ENCODE results near the gene CLEC20A. TPM values are rescaled to one million over a fixed set of nuclear protein-coding genes. Genes with fewer than 3 reads are reported as not detected.

Gene CLEC20A
- total RNA-seq, 1 experiment from 2014 or later: not detected

- BruUV-seq (replicated peaks): no TSS peak
- ChIA-PET POLR2A (ENCODE audit: unreplicated experiment) (no interaction called here), CTCF (interaction anchor here (0.6 to 1.1 kb wide), 2 partner anchors 9 to 441 kb away, joined by 3 to 4 read pairs; no protein-coding TSS in a partner anchor)
- peaks cover 3% of the 10 kb centered on the region; the same call in 1 of the 2 replicates for H3F3A ChIP-seq (ENCODE audit: insufficient read depth, low read depth)
- H3K79me2 ChIP-seq (ENCODE audit: low read depth): no peaks in the 10 kb centered on the region
- TF ChIP-seq EZH2 (IDR thresholded peaks at IDR 0.05; ENCODE audit: low read depth) (no peak), CTCF (conservative IDR thresholded peaks at IDR 0.05) (no peak)
- no peak for DNase-seq
- H3K27ac ChIP-seq: no peak overlapping the region
- intact Hi-C loops (cut with micrococcal nuclease; ENCODE audit: unreplicated experiment): no loop called here
- no peaks in the 10 kb centered on the region for H4K20me1 ChIP-seq (ENCODE audit: insufficient read depth)
- H3K4me1 ChIP-seq (replicated peaks; ENCODE audit: insufficient read depth): no peaks in the 10 kb centered on the region
- no peak overlapping the region for H3K4me2 ChIP-seq
- H3K9me3 ChIP-seq (ENCODE audit: insufficient read depth, low read depth): no peaks in the 10 kb centered on the region
- H3K36me3 ChIP-seq (ENCODE audit: low read depth): no peaks in the 10 kb centered on the region
- H2AFZ ChIP-seq: no peak overlapping the region
- H3K9me2 ChIP-seq (ENCODE audit: insufficient read depth): no peaks in the 10 kb centered on the region
- no peak overlapping the region for H3K4me3 ChIP-seq
- no peaks in the 10 kb centered on the region for H3K27me3 ChIP-seq (ENCODE audit: insufficient read depth, low read depth)
Observed at GRCh38 chr1:178494569-178494971, 2.2 kb downstream of the CLEC20A start.

GRCh38 chr1:178493301-178493741, 3.4 kb downstream of the CLEC20A start:
- no peaks in the 10 kb centered on the region for H3K9me2 ChIP-seq (ENCODE audit: insufficient read depth)
- no peak for DNase-seq
- no peaks in the 10 kb centered on the region for H3K27me3 ChIP-seq (ENCODE audit: insufficient read depth, low read depth)
- BruUV-seq (replicated peaks): no TSS peak
- no peaks in the 10 kb centered on the region for H3K79me2 ChIP-seq (ENCODE audit: low read depth)
- no peak for TF ChIP-seq EZH2 (IDR thresholded peaks at IDR 0.05; ENCODE audit: low read depth)
- no peak for TF ChIP-seq CTCF (conservative IDR thresholded peaks at IDR 0.05)
- CTCF ChIA-PET: no interaction called here
- no peaks in the 10 kb centered on the region for H3F3A ChIP-seq (ENCODE audit: insufficient read depth, low read depth)
- intact Hi-C loops (cut with micrococcal nuclease; ENCODE audit: unreplicated experiment): no loop called here
- no peaks in the 10 kb centered on the region for H3K4me1 ChIP-seq (replicated peaks; ENCODE audit: insufficient read depth)
- no peak overlapping the region for H2AFZ ChIP-seq
- H3K36me3 ChIP-seq (ENCODE audit: low read depth): no peaks in the 10 kb centered on the region
- H4K20me1 ChIP-seq (ENCODE audit: insufficient read depth): no peaks in the 10 kb centered on the region
- H3K27ac ChIP-seq: no peak overlapping the region
- POLR2A ChIA-PET (ENCODE audit: unreplicated experiment): no interaction called here
- no peak overlapping the region for H3K4me2 ChIP-seq
- no peaks in the 10 kb centered on the region for H3K9me3 ChIP-seq (ENCODE audit: insufficient read depth, low read depth)
- no peak overlapping the region for H3K4me3 ChIP-seq

GRCh38 chr1:178492341-178492740, 4.4 kb downstream of the CLEC20A start:
- Histone ChIP-seq H3K4me2 (no peak overlapping the region), H3K9me3 (ENCODE audit: insufficient read depth, low read depth) (no peaks in the 10 kb centered on the region), H3K4me1 (replicated peaks; ENCODE audit: insufficient read depth) (no peaks in the 10 kb centered on the region), H3K79me2 (ENCODE audit: low read depth) (no peaks in the 10 kb centered on the region), H2AFZ (no peak overlapping the region), H3K4me3 (no peak overlapping the region), H3K36me3 (ENCODE audit: low read depth) (no peaks in the 10 kb centered on the region), H4K20me1 (ENCODE audit: insufficient read depth) (no peaks in the 10 kb centered on the region), H3F3A (ENCODE audit: insufficient read depth, low read depth) (no peaks in the 10 kb centered on the region), H3K9me2 (ENCODE audit: insufficient read depth) (no peaks in the 10 kb centered on the region), H3K27ac (no peak overlapping the region), H3K27me3 (ENCODE audit: insufficient read depth, low read depth) (no peaks in the 10 kb centered on the region)
- no TSS peak for BruUV-seq (replicated peaks)
- no peak for DNase-seq
- CTCF ChIA-PET: no interaction called here
- TF ChIP-seq CTCF (conservative IDR thresholded peaks at IDR 0.05): no peak
- no peak for TF ChIP-seq EZH2 (IDR thresholded peaks at IDR 0.05; ENCODE audit: low read depth)
- intact Hi-C loops (cut with micrococcal nuclease; ENCODE audit: unreplicated experiment): no loop called here
- POLR2A ChIA-PET (ENCODE audit: unreplicated experiment): no interaction called here
